HL-60 (cell line): ENCODE measurements around the gene TSHZ2.

Experiments used
- DNase-seq, 2 experiments: peaks; one replicate each; pipeline ENCODE4 v3.0.0-alpha.2; 2010 to 2020; ENCODE audit warnings: low read depth in 1 of 2, low spot score in 1 of 2
- H3K27ac ChIP-seq: fragments of 250-450 bp; sonication (Bioruptor Pico); replicated peaks from 2 replicates; pipeline ENCODE4 v1.5.1; 2020; ENCODE audit warnings: mild to moderate bottlenecking, moderate library complexity
- H3K27me3 ChIP-seq: fragments of 250-450 bp; sonication (Bioruptor Pico); 2 replicates; pipeline ENCODE4 v1.5.1; 2021; ENCODE audit warnings: mild to moderate bottlenecking, moderate library complexity; ENCODE audit not compliant: insufficient read depth, poor library complexity, severe bottlenecking
- H3K4me3 ChIP-seq: replicated peaks from 2 replicates; pipeline ENCODE4 v1.5.1; 2011; ENCODE audit warnings: mild to moderate bottlenecking, control low read depth, low read length; ENCODE audit not compliant: insufficient read depth
- GABPA ChIP-seq: IDR thresholded peaks from 2 replicates; pipeline ENCODE4 v1.6.1; 2012; ENCODE audit warnings: low read depth
- POLR2AphosphoS5 ChIP-seq: IDR thresholded peaks from 2 replicates; pipeline ENCODE4 v1.6.1; 2012; ENCODE audit warnings: low read depth
- SPI1 ChIP-seq: IDR thresholded peaks from 2 replicates; pipeline ENCODE4 v1.6.1; 2012; ENCODE audit warnings: low read depth, mild to moderate bottlenecking, borderline replicate concordance
- TF ChIP-seq, protein P1 (sequence below): IDR thresholded peaks from one replicate; pipeline ENCODE4 v1.5.1; 2011; ENCODE audit warnings: low read length, control low read depth, inconsistent platforms; ENCODE audit not compliant: insufficient read depth
- TF ChIP-seq, protein P2 (sequence below): IDR thresholded peaks from 2 replicates; pipeline ENCODE4 v1.6.1; 2012; ENCODE audit warnings: low read depth; ENCODE audit not compliant: insufficient replicate concordance

TSHZ2 gene

DNA sequence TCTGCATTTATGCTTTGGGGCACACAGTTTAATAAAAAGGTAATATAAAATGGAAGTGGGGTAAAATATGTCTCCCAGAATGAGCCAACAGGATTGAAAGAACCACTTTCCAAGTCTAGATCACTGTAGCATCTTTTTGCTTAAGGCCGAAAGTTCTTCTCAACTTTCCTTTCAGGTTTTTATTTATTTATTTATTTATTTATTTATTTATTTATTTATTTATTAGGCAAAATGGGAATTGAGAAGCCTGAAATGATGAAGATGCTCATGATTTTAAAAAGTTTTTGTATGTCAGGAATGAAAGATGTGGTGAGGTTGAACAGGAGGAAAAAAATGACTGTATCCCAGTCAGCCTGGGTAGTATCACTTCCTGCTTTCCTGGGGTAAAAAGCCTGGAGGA, 24.0 kb downstream of the TSHZ2 start:
- DNase-seq: no peak
- no peak overlapping the region for H3K4me3 ChIP-seq
- no peak overlapping the region for H3K27ac ChIP-seq
- TF ChIP-seq, protein P1, sequence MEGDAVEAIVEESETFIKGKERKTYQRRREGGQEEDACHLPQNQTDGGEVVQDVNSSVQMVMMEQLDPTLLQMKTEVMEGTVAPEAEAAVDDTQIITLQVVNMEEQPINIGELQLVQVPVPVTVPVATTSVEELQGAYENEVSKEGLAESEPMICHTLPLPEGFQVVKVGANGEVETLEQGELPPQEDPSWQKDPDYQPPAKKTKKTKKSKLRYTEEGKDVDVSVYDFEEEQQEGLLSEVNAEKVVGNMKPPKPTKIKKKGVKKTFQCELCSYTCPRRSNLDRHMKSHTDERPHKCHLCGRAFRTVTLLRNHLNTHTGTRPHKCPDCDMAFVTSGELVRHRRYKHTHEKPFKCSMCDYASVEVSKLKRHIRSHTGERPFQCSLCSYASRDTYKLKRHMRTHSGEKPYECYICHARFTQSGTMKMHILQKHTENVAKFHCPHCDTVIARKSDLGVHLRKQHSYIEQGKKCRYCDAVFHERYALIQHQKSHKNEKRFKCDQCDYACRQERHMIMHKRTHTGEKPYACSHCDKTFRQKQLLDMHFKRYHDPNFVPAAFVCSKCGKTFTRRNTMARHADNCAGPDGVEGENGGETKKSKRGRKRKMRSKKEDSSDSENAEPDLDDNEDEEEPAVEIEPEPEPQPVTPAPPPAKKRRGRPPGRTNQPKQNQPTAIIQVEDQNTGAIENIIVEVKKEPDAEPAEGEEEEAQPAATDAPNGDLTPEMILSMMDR: no peak
- TF ChIP-seq POLR2AphosphoS5 (no peak), SPI1 (no peak), GABPA (no peak)
- TF ChIP-seq, protein P2, sequence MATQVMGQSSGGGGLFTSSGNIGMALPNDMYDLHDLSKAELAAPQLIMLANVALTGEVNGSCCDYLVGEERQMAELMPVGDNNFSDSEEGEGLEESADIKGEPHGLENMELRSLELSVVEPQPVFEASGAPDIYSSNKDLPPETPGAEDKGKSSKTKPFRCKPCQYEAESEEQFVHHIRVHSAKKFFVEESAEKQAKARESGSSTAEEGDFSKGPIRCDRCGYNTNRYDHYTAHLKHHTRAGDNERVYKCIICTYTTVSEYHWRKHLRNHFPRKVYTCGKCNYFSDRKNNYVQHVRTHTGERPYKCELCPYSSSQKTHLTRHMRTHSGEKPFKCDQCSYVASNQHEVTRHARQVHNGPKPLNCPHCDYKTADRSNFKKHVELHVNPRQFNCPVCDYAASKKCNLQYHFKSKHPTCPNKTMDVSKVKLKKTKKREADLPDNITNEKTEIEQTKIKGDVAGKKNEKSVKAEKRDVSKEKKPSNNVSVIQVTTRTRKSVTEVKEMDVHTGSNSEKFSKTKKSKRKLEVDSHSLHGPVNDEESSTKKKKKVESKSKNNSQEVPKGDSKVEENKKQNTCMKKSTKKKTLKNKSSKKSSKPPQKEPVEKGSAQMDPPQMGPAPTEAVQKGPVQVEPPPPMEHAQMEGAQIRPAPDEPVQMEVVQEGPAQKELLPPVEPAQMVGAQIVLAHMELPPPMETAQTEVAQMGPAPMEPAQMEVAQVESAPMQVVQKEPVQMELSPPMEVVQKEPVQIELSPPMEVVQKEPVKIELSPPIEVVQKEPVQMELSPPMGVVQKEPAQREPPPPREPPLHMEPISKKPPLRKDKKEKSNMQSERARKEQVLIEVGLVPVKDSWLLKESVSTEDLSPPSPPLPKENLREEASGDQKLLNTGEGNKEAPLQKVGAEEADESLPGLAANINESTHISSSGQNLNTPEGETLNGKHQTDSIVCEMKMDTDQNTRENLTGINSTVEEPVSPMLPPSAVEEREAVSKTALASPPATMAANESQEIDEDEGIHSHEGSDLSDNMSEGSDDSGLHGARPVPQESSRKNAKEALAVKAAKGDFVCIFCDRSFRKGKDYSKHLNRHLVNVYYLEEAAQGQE: no peak
- H3K27me3 ChIP-seq: no peaks in the 10 kb centered on the region

DNA sequence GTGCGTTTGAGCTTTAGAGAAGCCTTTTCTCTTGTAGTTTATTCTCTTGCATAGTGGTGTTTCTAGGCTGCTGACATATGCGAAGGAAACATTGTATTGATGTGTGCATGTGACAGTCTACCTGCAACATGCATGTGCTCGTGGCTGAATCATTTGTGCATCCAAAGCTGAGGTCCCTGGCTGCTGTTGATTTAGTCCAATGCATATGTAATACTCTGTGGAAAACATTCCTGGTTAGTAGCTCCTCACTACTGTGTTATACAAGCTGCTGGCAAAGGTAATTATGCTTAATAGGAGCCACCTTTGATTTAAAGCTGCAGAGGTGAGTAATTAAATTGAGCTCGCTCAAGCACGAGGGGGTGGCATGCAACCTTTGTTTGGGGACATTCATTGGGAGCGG, 24.5 kb downstream of the TSHZ2 start:
- Histone ChIP-seq H3K27me3 (no peaks in the 10 kb centered on the region), H3K27ac (no peak overlapping the region), H3K4me3 (no peak overlapping the region)
- DNase-seq: no peak
- TF ChIP-seq GABPA (no peak), SPI1 (no peak), POLR2AphosphoS5 (no peak)
- TF ChIP-seq, protein P1: no peak
- TF ChIP-seq, protein P2: no peak

DNA sequence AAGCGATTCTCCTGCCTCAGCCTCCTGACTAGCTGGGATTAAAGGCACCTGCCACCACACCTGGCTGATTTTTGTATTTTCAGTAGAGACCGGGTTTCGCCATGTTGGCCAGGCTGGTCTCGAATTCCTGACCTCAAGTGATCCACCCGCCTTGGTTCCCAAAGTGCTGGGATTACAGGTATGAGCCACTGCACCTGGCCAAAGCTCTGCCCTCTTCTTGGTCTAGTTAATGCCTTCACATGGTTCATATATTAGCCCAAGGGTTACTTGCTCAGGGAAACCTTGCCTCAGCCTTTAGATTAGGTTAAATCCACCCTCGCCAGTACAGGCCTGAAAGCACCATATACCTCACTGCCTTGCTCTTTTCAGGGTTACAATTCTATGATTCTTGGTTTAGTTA, 26.1 kb downstream of the TSHZ2 start:
- DNase-seq: no peak
- Histone ChIP-seq H3K4me3 (no peak overlapping the region), H3K27ac (no peak overlapping the region), H3K27me3 (no peaks in the 10 kb centered on the region)
- TF ChIP-seq, protein P1: no peak
- TF ChIP-seq POLR2AphosphoS5 (no peak), SPI1 (no peak), GABPA (no peak)
- TF ChIP-seq, protein P2: no peak
